HepG2 (cell line): Measurements from ENCODE around the gene BCAR3. TPM values are rescaled to one million over a fixed set of nuclear protein-coding genes. Genes with fewer than 3 reads are reported as not detected.

ENCODE experiments used
- AHR ChIP-seq: IDR thresholded peaks from 2 replicates; pipeline ENCODE4 v1.6.1; 2018; ENCODE audit warnings: missing genetic modification reagents, missing compliant biosample characterization
- CCAR2 ChIP-seq: fragments of 200-400 bp; formaldehyde crosslinking; optimal IDR thresholded peaks from 2 replicates; pipeline ENCODE3; 2018; ENCODE audit warnings: low read depth, mild to moderate bottlenecking, low read length, moderate library complexity
- MXI1 ChIP-seq: IDR thresholded peaks from 3 replicates; pipeline ENCODE4 v1.6.1; 2012; ENCODE audit warnings: low read depth, low read length, inconsistent platforms, borderline replicate concordance
- POGZ ChIP-seq: sonication (generic); formaldehyde crosslinking; IDR thresholded peaks from 2 replicates; pipeline ENCODE4 v1.4.0; 2020; ENCODE audit warnings: mild to moderate bottlenecking, missing genetic modification reagents
- SMAD3 ChIP-seq: sonication (generic); formaldehyde crosslinking; IDR thresholded peaks from 2 replicates; pipeline ENCODE4 v1.4.0; 2020; ENCODE audit warnings: missing genetic modification reagents
- SUZ12 ChIP-seq: fragments of 150-350 bp; IDR thresholded peaks from 2 replicates; pipeline ENCODE4 v1.6.1; 2014; ENCODE audit warnings: low read depth, low read length
- ZBTB1 ChIP-seq: sonication (generic); formaldehyde crosslinking; IDR thresholded peaks from 2 replicates; pipeline ENCODE4 v1.4.0; 2020; ENCODE audit warnings: missing genetic modification reagents, borderline replicate concordance
- ZNF335 ChIP-seq: sonication (generic); formaldehyde crosslinking; IDR thresholded peaks from 2 replicates; pipeline ENCODE4 v1.4.0; 2020; ENCODE audit warnings: missing genetic modification reagents
- ZNF563 ChIP-seq: sonication (generic); formaldehyde crosslinking; IDR thresholded peaks from 2 replicates; pipeline ENCODE4 v1.8.0; 2022; ENCODE audit warnings: mild to moderate bottlenecking, moderate library complexity, missing genetic modification reagents
- ZNF75D ChIP-seq: sonication (generic); formaldehyde crosslinking; IDR thresholded peaks from 2 replicates; pipeline ENCODE4 v1.8.1; 2023; ENCODE audit warnings: missing genetic modification reagents, mild to moderate bottlenecking, borderline replicate concordance
- ZNF790 ChIP-seq: sonication (generic); formaldehyde crosslinking; IDR thresholded peaks from 2 replicates; pipeline ENCODE4 v1.8.0; 2022; ENCODE audit warnings: missing genetic modification reagents, mild to moderate bottlenecking, borderline replicate concordance
- polyA plus RNA-seq, 8 experiments: library from polyadenylated mRNA; depleted of rRNA in 3 of 8; stranded (reverse) in 7 of 8; unstranded in 1 of 8; fragments of >200 nt; fragmentation: Illumina TruSeq in 4 of 8; extraction: Trizol in 4 of 8; gene quantifications; 2 replicates each; pipeline versions ENCODE4 v1.2.1 to v1.2.3, GENCODE V29; 2011 to 2016; ENCODE audit warnings: low read depth in 4 of 8, missing spikeins in 1 of 8, mixed read lengths in 1 of 8; ENCODE audit not compliant: insufficient read depth in 1 of 8
- total RNA-seq, 5 experiments: library from RNA; depleted of rRNA; stranded (reverse); fragments of >200 nt; fragmentation: Illumina TruSeq; extraction: Trizol; gene quantifications; 2 replicates each; pipeline ENCODE4 v1.2.3, GENCODE V29; 2016; ENCODE audit warnings: low read depth in 1 of 5
- TF ChIP-seq, protein P1 (sequence below): sonication (generic); formaldehyde crosslinking; IDR thresholded peaks from 2 replicates; pipeline ENCODE4 v1.8.0; 2022; ENCODE audit warnings: missing genetic modification reagents, mild to moderate bottlenecking, inconsistent platforms, borderline replicate concordance
- TF ChIP-seq, protein P2 (sequence below): sonication (generic); formaldehyde crosslinking; IDR thresholded peaks from 2 replicates; pipeline ENCODE4 v1.5.0; 2020; ENCODE audit warnings: missing genetic modification reagents
- TF ChIP-seq, protein P3 (sequence below): sonication (generic); formaldehyde crosslinking; IDR thresholded peaks from 2 replicates; pipeline ENCODE4 v1.5.0; 2020; ENCODE audit warnings: mild to moderate bottlenecking, missing genetic modification reagents, borderline replicate concordance
- TF ChIP-seq, protein P4 (sequence below): sonication (generic); formaldehyde crosslinking; IDR thresholded peaks from 2 replicates; pipeline ENCODE4 v1.4.0; 2020; ENCODE audit warnings: missing genetic modification reagents, borderline replicate concordance
- TF ChIP-seq, protein P5 (sequence below): sonication (generic); formaldehyde crosslinking; IDR thresholded peaks from 2 replicates; pipeline ENCODE4 v1.8.0; 2022; ENCODE audit warnings: missing genetic modification reagents, mild to moderate bottlenecking, borderline replicate concordance
- TF ChIP-seq, protein P6 (sequence below): sonication (generic); formaldehyde crosslinking; IDR thresholded peaks from 2 replicates; pipeline ENCODE4 v1.5.1; 2020; ENCODE audit warnings: missing genetic modification reagents, mild to moderate bottlenecking, borderline replicate concordance

BCAR3 gene
- total and polyA plus RNA-seq, 2 of the 13 experiments (the other 11 are each of a cell fraction or from before 2014, with no cell fraction given) = 3.6 to 4.8 TPM

DNA sequence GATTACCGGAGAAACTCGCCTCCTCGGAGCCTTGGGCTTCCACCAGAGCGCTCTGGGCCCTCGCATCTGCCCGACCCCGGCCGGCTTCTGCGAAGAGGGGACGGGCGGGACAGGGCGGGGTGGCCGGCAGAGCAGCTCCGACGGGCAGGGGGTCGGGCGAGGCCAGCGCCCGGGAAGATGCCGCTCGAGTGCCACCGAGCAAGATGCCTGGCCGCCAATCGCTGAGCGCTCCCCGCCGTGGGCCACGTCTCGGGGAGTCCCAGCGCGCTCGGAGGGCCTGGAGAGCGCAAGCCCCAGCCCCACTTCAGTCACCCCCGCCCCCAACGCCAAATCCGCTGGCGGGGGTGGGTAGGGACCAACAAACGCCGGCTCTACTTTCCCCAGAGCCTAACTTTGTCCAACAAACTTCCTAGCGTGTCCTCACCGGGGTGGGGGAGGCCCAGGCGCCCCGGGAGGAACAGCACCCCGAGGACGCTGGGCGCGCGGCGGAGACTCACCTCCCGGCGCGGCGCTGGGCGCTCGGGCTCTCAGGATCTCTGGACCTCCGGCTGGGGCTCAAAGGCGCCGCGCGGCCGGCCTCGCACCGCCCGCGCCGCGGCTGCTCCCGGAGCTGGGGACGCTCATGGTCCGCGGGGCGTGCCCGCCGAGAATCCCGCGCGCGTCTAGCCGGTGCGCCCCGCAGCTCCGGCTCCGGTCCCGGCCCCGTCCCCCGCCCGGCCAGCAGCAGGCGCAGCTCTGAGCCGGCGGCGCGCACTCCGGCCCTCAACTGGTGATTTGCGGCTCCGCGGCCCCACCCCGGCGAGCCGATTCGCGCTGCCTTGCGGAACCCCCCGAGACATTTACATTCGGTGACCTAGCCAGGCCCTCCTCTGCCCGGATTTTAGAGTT, at the start of gene BCAR3 (continued):
- TF ChIP-seq, protein P1, sequence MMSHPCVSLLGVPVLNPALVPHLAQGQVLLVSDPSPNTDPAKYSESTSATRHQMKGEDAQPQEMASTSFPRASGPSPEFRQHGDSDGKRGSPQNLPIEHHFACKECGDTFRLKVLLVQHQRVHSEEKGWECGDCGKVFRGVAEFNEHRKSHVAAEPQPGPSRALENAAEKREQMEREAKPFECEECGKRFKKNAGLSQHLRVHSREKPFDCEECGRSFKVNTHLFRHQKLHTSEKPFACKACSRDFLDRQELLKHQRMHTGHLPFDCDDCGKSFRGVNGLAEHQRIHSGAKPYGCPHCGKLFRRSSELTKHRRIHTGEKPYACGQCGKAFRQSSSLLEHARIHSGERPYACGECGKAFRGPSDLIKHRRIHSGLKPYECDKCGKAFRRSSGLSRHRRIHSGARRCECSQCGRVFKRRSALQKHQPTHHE (CRISPR knock-in tag) = no peak; the same call in 1 of the 2 replicates
- TF ChIP-seq AHR (CRISPR knock-in tag) = no peak
- no peak for TF ChIP-seq CCAR2
- TF ChIP-seq, protein P2, sequence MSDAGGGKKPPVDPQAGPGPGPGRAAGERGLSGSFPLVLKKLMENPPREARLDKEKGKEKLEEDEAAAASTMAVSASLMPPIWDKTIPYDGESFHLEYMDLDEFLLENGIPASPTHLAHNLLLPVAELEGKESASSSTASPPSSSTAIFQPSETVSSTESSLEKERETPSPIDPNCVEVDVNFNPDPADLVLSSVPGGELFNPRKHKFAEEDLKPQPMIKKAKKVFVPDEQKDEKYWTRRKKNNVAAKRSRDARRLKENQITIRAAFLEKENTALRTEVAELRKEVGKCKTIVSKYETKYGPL (CRISPR knock-in tag) = no peak
- no peak for TF ChIP-seq ZNF75D (CRISPR knock-in tag)
- TF ChIP-seq, protein P3, sequence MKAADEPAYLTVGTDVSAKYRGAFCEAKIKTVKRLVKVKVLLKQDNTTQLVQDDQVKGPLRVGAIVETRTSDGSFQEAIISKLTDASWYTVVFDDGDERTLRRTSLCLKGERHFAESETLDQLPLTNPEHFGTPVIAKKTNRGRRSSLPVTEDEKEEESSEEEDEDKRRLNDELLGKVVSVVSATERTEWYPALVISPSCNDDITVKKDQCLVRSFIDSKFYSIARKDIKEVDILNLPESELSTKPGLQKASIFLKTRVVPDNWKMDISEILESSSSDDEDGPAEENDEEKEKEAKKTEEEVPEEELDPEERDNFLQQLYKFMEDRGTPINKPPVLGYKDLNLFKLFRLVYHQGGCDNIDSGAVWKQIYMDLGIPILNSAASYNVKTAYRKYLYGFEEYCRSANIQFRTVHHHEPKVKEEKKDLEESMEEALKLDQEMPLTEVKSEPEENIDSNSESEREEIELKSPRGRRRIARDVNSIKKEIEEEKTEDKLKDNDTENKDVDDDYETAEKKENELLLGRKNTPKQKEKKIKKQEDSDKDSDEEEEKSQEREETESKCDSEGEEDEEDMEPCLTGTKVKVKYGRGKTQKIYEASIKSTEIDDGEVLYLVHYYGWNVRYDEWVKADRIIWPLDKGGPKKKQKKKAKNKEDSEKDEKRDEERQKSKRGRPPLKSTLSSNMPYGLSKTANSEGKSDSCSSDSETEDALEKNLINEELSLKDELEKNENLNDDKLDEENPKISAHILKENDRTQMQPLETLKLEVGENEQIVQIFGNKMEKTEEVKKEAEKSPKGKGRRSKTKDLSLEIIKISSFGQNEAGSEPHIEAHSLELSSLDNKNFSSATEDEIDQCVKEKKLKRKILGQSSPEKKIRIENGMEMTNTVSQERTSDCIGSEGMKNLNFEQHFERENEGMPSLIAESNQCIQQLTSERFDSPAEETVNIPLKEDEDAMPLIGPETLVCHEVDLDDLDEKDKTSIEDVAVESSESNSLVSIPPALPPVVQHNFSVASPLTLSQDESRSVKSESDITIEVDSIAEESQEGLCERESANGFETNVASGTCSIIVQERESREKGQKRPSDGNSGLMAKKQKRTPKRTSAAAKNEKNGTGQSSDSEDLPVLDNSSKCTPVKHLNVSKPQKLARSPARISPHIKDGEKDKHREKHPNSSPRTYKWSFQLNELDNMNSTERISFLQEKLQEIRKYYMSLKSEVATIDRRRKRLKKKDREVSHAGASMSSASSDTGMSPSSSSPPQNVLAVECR = 0 out of 2 replicates have a peak, but pooled peaks have one; percentile 18
- no peak for TF ChIP-seq SUZ12
- no peak for TF ChIP-seq ZNF335 (CRISPR knock-in tag)
- peak; percentile 24; the same call in 1 of the 3 replicates for TF ChIP-seq MXI1
- TF ChIP-seq SMAD3 = no peak
- TF ChIP-seq, protein P4, sequence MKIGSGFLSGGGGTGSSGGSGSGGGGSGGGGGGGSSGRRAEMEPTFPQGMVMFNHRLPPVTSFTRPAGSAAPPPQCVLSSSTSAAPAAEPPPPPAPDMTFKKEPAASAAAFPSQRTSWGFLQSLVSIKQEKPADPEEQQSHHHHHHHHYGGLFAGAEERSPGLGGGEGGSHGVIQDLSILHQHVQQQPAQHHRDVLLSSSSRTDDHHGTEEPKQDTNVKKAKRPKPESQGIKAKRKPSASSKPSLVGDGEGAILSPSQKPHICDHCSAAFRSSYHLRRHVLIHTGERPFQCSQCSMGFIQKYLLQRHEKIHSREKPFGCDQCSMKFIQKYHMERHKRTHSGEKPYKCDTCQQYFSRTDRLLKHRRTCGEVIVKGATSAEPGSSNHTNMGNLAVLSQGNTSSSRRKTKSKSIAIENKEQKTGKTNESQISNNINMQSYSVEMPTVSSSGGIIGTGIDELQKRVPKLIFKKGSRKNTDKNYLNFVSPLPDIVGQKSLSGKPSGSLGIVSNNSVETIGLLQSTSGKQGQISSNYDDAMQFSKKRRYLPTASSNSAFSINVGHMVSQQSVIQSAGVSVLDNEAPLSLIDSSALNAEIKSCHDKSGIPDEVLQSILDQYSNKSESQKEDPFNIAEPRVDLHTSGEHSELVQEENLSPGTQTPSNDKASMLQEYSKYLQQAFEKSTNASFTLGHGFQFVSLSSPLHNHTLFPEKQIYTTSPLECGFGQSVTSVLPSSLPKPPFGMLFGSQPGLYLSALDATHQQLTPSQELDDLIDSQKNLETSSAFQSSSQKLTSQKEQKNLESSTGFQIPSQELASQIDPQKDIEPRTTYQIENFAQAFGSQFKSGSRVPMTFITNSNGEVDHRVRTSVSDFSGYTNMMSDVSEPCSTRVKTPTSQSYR (CRISPR knock-in tag) = no peak
- TF ChIP-seq, protein P5, sequence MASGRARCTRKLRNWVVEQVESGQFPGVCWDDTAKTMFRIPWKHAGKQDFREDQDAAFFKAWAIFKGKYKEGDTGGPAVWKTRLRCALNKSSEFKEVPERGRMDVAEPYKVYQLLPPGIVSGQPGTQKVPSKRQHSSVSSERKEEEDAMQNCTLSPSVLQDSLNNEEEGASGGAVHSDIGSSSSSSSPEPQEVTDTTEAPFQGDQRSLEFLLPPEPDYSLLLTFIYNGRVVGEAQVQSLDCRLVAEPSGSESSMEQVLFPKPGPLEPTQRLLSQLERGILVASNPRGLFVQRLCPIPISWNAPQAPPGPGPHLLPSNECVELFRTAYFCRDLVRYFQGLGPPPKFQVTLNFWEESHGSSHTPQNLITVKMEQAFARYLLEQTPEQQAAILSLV (CRISPR knock-in tag) = no peak
- no peak for TF ChIP-seq ZNF563 (CRISPR knock-in tag)
- no peak for TF ChIP-seq POGZ (CRISPR knock-in tag)
- no peak for TF ChIP-seq ZNF790 (CRISPR knock-in tag)
- TF ChIP-seq ZBTB1 (CRISPR knock-in tag) = no peak
- TF ChIP-seq, protein P6, sequence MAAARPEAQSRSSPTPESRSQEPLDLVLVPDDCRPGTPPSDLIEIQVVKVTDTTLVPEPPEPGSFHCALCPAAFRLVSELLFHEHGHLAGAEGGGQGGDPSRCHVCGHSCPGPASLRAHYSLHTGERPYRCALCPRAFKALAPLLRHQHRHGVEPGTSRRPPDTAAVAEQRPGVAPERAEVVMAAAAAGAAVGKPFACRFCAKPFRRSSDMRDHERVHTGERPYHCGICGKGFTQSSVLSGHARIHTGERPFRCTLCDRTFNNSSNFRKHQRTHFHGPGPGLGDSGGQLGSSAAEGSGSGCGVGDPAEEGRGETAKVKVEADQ (CRISPR knock-in tag) = peak; percentile 57; the same call in 1 of the 2 replicates
